ENCODE results near the gene LIMS1.

GRCh38 chr2:108611021-108611420, 76.8 kb downstream of the LIMS1 start:
- TF ChIP-seq RAD21 (IDR thresholded peaks at IDR 0.05; ENCODE audit: low read depth), result no peak
- no peak for TF ChIP-seq YY1 (IDR thresholded peaks at IDR 0.05; ENCODE audit: low read depth)
- no peak for TF ChIP-seq EP300 (IDR thresholded peaks at IDR 0.05; ENCODE audit: borderline replicate concordance)
- TF ChIP-seq CEBPB (IDR thresholded peaks at IDR 0.05), result no peak
- TF ChIP-seq FOXM1 (IDR thresholded peaks at IDR 0.05; ENCODE audit: borderline replicate concordance, low read depth), result no peak
- TF ChIP-seq, protein P1, sequence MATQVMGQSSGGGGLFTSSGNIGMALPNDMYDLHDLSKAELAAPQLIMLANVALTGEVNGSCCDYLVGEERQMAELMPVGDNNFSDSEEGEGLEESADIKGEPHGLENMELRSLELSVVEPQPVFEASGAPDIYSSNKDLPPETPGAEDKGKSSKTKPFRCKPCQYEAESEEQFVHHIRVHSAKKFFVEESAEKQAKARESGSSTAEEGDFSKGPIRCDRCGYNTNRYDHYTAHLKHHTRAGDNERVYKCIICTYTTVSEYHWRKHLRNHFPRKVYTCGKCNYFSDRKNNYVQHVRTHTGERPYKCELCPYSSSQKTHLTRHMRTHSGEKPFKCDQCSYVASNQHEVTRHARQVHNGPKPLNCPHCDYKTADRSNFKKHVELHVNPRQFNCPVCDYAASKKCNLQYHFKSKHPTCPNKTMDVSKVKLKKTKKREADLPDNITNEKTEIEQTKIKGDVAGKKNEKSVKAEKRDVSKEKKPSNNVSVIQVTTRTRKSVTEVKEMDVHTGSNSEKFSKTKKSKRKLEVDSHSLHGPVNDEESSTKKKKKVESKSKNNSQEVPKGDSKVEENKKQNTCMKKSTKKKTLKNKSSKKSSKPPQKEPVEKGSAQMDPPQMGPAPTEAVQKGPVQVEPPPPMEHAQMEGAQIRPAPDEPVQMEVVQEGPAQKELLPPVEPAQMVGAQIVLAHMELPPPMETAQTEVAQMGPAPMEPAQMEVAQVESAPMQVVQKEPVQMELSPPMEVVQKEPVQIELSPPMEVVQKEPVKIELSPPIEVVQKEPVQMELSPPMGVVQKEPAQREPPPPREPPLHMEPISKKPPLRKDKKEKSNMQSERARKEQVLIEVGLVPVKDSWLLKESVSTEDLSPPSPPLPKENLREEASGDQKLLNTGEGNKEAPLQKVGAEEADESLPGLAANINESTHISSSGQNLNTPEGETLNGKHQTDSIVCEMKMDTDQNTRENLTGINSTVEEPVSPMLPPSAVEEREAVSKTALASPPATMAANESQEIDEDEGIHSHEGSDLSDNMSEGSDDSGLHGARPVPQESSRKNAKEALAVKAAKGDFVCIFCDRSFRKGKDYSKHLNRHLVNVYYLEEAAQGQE (IDR thresholded peaks at IDR 0.05; ENCODE audit: low read depth), result no peak
- no peak for TF ChIP-seq TCF12 (IDR thresholded peaks at IDR 0.05; ENCODE audit: low read depth)
- no peak for TF ChIP-seq ZBTB7A (IDR thresholded peaks at IDR 0.05; ENCODE audit: low read depth)
- no peak for TF ChIP-seq NFIC (IDR thresholded peaks at IDR 0.05)
- TF ChIP-seq, protein P2, sequence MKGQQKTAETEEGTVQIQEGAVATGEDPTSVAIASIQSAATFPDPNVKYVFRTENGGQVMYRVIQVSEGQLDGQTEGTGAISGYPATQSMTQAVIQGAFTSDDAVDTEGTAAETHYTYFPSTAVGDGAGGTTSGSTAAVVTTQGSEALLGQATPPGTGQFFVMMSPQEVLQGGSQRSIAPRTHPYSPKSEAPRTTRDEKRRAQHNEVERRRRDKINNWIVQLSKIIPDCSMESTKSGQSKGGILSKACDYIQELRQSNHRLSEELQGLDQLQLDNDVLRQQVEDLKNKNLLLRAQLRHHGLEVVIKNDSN (IDR thresholded peaks at IDR 0.05), result no peak
- no peak for TF ChIP-seq MAX (IDR thresholded peaks at IDR 0.05)

All from Ishikawa (cell line).